GM19467 (cell line): Measurements from ENCODE around the gene LIME1.

Source experiments
- ATAC-seq: cut with Tn5 transposase; IDR thresholded peaks from one replicate; pipeline ENCODE4 v1.9.1; 2021; ENCODE audit warnings: mild to moderate bottlenecking, moderate library complexity; ENCODE audit not compliant: unreplicated experiment

Gene LIME1, protein sequence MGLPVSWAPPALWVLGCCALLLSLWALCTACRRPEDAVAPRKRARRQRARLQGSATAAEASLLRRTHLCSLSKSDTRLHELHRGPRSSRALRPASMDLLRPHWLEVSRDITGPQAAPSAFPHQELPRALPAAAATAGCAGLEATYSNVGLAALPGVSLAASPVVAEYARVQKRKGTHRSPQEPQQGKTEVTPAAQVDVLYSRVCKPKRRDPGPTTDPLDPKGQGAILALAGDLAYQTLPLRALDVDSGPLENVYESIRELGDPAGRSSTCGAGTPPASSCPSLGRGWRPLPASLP

DNA sequence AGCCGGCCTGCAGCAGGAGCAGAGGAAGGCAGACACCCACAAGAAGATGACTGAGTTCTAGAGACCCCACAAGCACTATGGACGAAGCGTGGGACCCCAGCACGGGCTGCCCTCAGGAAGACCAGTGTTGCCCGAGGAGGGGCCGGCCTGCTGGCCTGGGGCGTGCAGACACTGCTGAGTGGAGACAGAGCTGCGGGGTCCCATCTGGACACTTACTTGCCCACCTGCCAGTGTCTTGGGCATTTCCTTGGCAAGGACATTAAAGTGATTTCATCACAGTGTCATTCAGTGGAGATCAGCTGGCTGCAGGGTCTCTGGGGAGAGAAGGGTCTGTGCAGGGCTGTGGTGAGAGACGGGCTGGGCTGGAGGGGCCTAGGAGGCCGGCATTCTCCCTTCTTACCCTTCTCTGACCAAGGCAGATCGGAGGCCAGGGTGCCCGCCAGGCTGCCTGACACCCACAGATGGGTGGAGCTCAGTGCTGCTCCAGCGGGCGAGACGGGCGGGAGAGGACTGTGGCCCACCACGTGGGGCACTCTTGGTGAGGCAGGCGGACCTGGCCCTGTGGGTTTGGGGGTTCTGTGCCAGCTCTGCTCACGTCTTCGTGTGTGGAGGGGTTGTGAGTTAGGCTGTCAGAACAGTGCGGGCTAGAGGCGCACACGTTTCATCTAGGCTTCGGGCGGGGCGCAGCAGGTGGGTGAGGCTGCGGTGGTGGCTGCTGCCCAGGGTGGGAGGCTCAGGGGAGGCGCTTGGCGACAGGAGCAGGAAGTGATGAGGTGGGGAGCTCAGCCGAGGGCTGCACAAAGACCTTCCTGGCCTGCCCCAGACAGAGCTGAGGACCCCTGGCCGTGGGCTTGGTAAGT, at the start of gene LIME1:
Gene LIME1, plus strand, starts transcription at position 806 of the 860 bp plus-strand sequence. CDS start 886 bp downstream, outside the sequence.
- ATAC-seq: no peak

DNA sequence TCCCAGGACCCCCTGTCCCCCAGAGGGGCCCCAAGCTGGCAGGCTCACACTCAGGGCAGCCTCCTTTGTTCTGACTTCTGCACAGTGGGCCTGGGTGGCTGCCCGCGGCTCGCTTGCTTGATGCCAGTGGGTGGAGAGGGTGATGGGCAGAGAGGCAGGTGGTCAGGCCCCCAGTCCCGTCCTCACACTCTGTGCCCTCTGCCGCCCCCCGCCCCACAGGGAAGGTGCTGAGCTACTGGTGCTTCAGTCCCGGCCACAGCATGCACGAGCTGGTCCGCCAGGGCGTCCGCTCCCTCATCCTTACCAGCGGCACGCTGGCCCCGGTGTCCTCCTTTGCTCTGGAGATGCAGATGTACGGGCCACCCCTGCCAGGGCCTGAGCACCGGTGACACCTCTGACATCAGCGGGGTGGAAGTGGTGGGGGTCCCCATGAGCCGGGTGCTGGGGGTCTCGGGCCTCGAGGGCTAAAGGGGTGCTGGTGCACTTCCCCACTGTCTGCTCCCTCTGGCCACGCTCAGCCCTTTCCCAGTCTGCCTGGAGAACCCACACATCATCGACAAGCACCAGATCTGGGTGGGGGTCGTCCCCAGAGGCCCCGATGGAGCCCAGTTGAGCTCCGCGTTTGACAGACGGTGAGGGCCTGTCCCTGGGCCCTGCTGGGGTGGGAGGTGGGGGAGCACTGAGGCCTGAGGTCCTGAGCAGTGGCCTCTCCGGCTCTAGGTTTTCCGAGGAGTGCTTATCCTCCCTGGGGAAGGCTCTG, 48.9 kb upstream of the LIME1 start:
- no peak for ATAC-seq

DNA sequence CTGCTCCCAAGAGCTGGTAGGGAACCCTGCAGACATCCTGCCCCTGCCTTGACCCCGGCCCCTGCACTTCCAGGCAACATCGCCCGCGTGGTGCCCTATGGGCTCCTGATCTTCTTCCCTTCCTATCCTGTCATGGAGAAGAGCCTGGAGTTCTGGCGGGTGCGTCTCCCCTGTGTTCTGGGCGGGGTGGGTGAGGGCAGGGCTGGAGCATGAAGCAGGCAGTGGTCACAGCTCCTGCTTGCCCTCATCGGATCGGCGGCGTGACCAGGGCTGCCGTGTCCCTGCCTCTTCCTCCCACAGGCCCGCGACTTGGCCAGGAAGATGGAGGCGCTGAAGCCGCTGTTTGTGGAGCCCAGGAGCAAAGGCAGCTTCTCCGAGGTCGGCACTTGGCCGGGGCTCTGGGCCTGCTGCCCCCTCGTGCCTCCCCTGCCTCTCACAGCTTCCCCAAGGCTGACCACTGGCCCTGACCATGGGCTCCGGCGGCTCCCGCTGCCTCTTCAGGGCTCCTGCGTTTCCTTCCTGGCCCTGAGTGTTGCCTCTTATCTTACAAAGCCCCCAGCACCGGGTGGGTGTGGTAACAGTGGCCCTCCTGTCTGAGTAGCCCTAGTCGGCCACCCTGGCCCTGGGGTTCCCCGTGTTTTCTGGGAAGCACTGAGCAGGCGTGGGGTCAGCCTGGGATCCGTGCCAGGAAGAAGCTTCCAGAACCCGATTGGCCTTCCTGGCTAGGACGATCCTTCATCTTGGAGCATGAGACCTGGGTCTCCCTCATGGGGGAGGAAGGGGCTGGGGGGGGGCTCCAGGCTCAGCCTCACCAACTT, 48.0 kb upstream of the LIME1 start:
- no peak for ATAC-seq

DNA sequence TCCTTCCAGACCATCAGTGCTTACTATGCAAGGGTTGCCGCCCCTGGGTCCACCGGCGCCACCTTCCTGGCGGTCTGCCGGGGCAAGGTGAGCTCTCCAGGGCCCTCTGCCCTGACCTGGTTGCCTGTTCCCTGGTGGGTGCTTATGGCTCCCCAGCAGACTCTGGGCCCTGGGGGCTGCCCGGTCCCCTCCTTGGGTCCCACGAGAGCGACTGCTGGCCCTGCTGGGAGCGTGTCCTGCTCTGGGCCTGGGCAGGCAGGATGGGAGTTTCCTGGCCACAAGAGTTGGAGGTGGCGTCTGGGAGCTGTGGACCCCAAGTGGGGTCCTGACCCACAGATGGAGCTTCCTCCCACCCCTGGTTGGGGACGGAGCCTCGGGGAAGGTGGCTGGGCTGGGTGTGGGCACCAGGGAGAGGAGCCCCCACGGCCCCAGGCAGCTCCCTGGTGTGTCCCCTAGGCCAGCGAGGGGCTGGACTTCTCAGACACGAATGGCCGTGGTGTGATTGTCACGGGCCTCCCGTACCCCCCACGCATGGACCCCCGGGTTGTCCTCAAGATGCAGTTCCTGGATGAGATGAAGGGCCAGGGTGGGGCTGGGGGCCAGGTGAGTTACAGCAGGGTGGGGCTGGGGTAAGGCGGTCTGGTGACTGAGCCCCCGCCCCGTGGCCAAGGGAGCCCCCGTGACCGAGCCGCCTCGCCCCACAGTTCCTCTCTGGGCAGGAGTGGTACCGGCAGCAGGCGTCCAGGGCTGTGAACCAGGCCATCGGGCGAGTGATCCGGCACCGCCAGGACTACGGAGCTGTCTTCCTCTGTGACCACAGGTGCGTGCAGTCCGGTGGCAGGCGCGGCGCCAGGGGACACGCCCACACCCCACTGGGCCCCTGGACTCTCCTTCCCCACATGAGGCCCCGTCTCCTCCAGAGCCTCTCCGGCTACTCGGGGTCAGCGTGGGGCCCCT, 47.1 kb upstream of the LIME1 start:
- no peak for ATAC-seq

DNA sequence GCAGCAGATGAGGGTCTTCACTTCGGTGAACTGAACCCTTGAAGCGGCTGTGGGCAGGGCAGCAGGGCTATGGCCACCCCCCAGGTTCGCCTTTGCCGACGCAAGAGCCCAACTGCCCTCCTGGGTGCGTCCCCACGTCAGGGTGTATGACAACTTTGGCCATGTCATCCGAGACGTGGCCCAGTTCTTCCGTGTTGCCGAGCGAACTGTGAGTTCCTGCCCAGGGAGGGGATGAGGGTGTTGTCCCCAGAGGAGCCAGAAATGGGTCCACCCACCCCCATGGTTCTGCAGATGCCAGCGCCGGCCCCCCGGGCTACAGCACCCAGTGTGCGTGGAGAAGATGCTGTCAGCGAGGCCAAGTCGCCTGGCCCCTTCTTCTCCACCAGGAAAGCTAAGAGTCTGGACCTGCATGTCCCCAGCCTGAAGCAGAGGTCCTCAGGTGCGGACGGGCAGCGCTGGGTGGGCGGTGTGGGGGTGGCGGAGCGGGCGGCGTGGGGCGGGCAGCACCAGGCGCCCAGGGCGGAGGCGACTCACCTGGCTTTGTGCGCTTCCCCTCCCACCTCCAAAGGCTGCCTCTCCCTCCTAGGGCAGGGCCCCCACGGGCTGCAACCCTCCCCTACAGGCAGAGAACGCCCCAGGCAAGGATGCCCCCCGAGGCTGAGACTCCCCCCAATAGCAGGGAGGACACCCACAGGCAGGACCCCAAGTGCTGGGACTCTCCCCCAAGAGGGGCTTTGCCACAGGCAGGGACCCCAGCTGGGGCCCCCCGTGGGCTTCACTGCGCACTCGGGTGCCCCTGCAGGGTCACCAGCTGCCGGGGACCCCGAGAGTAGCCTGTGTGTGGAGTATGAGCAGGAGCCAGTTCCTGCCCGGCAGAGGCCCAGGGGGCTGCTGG, 46.2 kb upstream of the LIME1 start:
- ATAC-seq: no peak

DNA sequence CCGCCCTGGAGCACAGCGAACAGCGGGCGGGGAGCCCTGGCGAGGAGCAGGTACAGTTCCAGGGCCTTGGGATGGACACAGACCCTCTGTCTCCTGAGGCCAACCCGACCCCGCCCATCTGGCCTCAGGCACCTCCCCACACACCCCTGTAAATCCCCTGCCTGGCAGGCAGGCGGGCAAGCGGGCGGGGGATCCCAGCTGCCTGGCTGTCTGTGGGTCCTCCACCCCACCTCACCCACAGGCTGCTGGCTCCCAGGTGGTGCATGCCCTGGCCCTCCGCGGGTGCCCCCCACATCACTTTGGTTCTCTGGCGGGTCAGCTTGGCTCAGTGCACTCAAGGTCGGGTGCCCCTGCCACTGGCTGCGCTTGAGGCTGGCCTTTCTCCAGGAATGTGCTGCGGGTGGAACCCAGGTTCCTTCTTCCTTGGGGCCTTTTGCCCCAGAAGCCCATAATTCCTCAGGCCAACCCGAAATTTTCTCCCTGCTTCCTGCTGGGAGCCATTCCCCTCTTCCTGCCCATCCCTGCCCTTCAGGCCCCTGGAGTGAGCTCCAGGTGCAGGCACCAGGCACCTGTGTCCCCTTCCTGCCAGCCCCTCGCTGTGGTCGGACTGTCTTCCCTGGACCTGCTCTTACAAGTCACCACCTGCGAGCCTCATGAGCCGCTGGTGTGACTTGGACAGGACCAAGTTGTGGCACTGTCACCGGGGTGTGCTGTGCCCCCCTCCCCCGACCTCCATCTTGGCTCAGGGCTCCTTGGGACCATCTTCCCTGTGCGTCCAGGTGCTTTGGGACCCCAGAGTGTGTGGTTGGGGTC, 45.4 kb upstream of the LIME1 start:
- no peak for ATAC-seq

DNA sequence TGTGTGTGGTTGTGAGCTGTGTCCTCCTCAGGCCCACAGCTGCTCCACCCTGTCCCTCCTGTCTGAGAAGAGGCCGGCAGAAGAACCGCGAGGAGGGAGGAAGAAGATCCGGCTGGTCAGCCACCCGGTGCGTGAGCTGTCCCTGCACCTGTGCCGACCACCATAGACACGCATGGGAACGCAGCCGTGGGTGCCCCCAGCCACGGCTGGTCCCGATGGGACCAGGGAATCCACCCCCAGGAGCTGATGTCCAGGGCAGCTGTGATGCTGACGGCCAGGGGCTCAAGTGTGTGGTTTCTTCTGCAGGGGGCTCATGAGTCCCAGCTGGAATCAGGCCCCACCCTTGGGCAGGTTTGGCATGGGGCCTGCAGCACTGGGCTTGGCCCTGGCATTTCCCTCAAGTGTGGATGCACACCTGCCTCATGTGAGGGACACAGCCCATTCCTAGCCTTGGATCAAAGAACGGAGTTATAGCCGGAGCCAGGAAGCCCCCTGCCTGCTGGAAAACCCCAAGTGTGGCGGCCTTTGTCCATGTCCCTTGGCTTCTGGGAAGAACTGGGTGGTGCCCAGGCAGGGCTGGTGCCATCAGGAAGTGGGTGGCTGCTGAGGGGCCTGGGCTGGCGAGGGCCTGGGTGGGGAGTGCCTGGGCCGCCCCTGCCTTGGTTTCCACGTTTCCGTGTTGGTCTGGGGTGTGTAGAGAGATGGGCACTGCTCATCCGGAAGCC, 44.6 kb upstream of the LIME1 start:
- no peak for ATAC-seq

DNA sequence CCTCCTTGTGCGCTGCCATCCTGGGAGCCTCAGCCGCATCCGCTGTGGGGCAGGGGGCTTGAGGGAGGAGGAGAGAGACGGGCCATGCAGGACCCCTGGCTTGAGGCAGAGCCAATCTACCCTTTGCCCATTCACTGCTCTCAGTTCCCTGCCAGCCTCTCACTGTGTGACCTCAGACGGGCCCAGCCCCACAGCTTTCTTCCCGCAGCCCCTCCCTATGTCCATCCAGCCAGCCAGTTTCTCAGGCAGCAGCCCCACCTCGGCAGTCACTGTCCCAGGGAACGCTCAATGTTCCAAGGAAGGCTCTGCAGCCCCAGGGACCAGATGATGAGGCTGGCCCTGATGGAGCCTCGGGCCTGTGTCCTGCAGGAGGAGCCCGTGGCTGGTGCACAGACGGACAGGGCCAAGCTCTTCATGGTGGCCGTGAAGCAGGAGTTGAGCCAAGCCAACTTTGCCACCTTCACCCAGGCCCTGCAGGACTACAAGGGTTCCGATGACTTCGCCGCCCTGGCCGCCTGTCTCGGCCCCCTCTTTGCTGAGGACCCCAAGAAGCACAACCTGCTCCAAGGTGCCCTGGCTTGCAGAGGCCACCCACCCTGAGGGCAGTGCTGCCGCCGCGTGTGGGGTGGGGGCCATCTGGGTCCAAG, 43.9 kb upstream of the LIME1 start:
- no peak for ATAC-seq

DNA sequence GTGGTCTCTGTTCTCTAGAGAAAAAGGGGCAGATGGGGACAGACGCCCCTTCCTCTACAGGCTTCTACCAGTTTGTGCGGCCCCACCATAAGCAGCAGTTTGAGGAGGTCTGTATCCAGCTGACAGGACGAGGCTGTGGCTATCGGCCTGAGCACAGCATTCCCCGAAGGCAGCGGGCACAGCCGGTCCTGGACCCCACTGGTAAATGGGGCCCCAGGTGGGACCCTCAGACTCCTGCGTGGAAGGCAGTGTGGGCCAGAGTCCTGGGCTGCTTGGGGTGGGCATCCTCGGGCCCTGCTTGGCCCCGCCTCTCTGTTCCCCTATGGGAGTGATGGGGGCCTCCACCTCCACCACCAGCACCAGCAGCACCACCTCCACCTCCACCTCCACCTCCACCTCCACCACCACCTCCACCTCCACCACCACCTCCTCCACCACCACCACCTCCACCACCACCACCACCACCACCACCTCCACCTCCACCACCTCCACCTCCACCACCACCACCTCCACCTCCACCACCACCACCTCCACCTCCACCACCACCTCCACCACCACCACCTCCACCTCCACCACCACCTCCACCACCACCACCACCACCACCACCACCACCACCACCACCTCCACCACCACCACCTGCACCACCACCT, 43.3 kb upstream of the LIME1 start:
- no peak for ATAC-seq

DNA sequence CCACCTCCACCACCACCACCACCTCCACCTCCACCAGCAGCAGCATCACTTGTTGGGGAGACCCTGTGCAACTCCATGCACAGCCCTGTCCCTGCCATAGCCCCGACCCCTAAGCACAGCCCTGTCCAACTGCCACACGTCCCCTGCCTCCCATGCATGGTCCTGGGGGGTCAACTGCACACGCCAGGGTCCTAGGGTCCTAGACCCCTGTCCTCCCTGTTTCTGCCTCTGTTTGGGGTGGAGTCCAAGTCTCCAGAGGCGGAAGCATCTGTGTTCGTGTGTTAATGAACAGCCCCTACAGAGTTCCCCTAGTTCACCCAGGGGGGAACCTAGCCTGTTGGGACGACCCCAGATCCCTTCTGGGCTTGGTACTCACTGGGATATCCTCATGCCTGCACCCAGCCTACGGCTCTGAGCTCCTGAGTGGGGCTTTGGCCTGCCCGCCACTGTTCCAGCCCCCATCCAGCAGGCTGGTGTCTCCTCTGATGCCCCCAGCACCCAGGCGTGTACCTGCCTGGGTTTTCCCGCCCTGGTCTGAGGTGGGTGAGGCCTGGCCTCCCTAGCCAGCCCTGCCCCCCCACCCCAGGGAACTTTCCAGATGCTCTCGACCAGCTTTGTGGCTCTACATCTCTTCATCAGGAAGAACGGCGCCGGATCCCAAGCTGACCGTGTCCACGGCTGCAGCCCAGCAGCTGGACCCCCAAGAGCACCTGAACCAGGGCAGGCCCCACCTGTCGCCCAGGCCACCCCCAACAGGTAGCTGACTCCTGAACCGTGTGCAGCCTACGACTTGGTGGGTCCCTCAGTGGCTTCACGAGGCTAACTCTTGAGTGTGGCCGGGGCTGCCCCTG, 42.5 kb upstream of the LIME1 start:
- no peak for ATAC-seq

DNA sequence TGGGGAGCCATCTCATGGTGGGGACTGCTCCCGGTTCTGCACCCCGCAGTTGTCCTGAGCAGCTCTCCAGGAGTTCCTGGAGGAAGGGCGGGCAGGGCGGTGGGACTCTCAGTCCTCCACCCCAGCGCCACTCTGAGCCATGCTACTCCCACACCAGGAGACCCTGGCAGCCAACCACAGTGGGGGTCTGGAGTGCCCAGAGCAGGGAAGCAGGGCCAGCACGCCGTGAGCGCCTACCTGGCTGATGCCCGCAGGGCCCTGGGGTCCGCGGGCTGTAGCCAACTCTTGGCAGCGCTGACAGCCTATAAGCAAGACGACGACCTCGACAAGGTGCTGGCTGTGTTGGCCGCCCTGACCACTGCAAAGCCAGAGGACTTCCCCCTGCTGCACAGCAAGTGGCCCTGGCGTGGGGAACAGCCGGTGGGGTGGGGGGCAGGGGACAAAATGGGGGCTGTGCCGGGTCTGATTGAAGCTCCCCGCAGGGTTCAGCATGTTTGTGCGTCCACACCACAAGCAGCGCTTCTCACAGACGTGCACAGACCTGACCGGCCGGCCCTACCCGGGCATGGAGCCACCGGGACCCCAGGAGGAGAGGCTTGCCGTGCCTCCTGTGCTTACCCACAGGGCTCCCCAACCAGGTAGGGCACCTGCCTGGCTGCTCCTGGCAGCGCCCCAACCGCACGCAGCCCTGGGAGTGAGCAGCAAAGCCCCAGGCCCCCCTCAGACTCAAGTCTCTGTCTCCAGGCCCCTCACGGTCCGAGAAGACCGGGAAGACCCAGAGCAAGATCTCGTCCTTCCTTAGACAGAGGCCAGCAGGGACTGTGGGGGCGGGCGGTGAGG, 41.7 kb upstream of the LIME1 start:
- ATAC-seq: no peak

DNA sequence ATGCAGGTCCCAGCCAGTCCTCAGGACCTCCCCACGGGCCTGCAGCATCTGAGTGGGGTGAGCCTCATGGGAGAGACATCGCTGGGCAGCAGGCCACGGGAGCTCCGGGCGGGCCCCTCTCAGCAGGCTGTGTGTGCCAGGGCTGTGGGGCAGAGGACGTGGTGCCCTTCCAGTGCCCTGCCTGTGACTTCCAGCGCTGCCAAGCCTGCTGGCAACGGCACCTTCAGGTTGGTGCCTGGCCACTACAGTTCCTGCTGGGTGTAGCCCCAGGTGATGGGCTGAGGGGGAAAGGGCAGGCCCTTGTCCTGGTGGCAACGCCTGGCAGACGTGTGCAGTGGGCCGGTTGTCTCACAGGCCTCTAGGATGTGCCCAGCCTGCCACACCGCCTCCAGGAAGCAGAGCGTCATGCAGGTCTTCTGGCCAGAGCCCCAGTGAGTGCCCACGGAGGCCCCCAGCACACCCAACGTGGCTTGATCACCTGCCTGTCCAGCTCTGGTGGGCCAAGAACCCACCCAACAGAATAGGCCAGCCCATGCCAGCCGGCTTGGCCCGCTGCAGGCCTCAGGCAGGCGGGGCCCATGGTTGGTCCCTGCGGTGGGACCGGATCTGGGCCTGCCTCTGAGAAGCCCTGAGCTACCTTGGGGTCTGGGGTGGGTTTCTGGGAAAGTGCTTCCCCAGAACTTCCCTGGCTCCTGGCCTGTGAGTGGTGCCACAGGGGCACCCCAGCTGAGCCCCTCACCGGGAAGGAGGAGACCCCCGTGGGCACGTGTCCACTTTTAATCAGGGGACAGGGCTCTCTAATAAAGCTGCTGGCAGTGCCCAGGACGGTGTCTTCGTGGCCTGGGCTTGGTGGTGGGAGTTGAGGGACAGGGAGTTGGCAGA, 40.8 kb upstream of the LIME1 start:
- no peak for ATAC-seq

DNA sequence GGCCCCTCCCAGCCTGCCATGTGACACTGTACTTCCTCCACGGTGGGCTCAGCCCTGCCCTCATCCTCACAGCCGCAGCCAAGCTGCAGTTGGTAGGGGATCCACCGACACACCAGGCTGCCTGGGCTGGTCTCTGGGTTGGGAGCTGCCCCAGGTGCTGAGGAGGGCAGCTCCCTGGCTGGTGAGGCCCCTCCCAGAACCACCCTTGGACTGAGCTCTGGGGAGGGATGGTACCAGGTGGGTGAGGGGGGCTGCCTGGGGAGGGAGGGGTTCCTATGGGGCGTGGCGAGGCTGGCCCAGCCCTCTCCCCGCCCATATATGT, 40.2 kb upstream of the LIME1 start:
- ATAC-seq: no peak
